ENCODE results near the gene RNF208.
"Not testable (repeated sequence)": the region's sequence is repeated elsewhere in the genome, so short reads cannot be mapped to it uniquely, and the experiment has no call there.

Gene RNF208

GRCh38 chr9:137222190-137223077 is at the start of gene RNF208:
TSS of gene RNF208 (minus strand) at chr9:137222240. CDS start at chr9:137221212, 1,028 bp downstream.
- DNase-seq = no peak

GRCh38 chr9:137271696-137272076 is 49.6 kb upstream of the RNF208 start:
- no peak for DNase-seq

DNA sequence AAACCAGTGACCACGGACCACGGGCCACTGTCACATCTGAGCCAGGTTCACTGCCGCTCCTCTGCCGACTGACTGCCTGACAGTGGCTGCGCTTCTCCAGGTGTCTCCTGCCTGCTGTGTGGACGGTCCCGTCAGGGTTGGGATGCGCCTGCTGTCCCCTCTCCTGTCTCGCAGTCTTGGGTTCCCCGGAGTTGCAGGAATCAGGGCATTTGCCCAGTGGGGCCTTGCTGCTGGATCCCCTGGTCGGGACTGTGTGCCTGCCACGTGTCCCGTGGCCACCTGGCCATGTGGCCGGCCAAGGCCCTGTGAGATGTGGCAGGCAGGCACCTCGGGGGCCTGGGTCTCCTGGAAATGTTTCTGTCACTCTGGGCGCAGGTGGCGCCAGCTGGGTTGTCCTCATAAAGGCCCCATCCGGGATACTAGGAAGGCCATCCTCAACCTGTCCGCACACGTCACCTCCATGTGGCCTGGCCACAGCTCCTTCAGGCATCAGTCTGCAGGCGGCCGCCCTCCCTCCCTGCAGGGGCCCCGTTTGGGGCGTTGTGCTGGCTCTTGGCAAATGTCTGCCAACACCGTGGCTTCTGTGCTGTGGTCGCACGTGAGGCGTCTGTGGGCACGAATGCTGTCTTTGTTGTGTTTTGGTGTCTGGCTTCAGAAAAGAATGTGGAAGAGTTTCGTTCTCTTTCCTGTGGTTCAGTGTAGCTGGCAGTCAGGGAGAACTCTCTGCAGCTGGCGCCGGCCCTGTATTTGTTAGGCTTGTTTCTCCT is 49.1 kb upstream of the RNF208 start:
- no peak for DNase-seq

GRCh38 chr9:137269231-137269772 is 47.3 kb upstream of the RNF208 start:
- DNase-seq = no peak

GRCh38 chr9:137268538-137269201 is 46.6 kb upstream of the RNF208 start:
- DNase-seq = no peak

GRCh38 chr9:137267933-137268355 is 45.9 kb upstream of the RNF208 start:
- no peak for DNase-seq

GRCh38 chr9:137266585-137267453 is 44.8 kb upstream of the RNF208 start:
- DNase-seq = no peak

- DNase-seq = no peak
Measured at GRCh38 chr9:137266162-137266527, 44.1 kb upstream of the RNF208 start.

DNA sequence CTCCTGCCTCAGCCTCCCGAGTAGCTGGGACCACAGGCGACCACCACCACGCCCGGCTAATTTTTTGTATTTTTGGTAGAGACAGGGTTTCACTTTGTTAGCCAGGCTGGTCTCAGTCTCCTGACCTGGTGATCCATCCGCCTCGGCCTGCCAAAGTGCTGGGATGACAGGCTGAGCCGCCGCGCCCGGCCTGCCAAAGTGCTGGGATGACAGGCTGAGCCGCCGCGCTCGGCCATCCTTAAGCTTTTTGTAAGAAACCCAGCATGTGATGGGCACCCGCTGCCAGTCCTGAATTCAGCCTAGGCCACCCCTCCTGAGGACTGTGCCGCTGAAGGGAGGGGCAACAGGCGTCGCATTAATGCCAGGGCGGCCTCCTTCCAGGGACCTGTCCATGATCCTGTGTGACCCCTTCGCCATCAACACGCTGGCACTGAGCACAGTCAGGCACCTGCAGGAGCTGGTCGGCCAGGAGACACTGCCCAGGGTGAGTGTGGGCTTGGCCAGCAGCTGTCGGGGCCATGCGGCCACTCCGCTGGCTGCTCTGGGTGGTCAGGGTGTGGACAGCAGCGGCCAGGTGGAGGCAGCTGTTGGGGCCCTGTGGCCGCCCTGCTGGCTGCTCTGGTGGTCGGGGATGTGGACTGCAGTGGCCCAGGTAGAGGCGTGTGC is 43.6 kb upstream of the RNF208 start:
- DNase-seq = no peak

- no peak for DNase-seq
Measured at GRCh38 chr9:137264067-137264466, 42.0 kb upstream of the RNF208 start.

DNA sequence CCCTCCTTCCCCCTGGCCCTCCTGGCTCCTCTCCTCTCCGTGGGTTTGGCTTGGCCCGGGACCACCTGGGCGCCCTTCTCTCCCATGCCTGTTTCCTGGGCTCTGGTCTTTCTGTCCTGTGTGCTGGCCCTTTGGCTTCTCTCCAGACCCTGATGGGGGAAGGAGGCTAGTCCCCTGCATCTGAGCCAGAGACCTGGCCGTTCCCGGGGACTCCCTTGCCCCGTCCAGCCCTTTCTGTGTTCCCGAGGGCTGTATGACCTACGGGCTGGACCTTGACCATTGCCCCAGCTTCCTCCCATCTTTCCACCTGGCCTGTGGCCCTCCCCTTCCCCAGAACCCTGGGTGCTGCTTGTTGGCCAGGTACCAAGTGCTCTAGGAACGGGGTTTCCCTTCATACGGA is 41.5 kb upstream of the RNF208 start:
- no peak for DNase-seq

GRCh38 chr9:137262909-137263285 is 40.9 kb upstream of the RNF208 start:
- no peak for DNase-seq

GRCh38 chr9:137262173-137262908 is 40.3 kb upstream of the RNF208 start:
- not testable (repeated sequence) for DNase-seq

DNA sequence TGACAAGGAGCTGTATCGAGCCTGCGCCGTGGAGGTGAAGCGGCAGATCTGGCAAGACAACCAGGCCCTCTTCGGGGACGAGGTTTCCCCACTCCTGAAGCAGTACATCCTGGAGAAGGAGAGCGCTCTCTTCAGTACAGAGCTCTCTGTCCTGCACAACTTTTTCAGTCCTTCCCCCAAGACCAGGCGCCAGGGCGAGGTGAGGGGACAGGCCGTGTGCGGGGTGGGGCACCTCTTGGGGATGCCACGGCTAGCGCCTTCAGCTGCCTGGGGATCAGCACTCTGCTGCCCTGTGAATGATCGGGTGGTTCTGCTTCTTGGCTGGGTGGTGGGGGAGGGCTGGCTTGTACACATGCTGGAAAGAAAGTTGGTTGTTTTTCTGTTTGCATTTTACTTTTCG is 34.8 kb upstream of the RNF208 start:
- no peak for DNase-seq

DNA sequence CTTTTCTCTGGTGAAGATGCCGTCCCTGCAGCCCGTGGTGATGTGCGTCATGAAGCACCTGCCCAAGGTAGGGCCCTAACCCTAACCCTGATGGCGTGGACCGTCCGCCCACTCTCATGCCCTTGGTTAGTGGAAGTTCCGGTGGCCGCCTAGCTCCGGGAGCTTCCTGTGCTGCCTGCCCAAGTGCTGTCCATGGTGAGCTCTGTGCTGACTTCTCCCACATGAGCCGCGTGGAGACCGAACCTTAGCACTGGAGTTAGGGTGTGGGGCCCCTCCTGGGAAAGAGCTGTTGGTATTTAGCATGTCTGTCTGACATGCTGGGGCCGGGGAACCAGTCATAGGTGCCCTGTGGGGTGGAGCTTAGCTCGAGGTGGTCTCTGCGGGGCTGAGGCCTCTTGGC is 34.3 kb upstream of the RNF208 start:
- DNase-seq = no peak

DNA sequence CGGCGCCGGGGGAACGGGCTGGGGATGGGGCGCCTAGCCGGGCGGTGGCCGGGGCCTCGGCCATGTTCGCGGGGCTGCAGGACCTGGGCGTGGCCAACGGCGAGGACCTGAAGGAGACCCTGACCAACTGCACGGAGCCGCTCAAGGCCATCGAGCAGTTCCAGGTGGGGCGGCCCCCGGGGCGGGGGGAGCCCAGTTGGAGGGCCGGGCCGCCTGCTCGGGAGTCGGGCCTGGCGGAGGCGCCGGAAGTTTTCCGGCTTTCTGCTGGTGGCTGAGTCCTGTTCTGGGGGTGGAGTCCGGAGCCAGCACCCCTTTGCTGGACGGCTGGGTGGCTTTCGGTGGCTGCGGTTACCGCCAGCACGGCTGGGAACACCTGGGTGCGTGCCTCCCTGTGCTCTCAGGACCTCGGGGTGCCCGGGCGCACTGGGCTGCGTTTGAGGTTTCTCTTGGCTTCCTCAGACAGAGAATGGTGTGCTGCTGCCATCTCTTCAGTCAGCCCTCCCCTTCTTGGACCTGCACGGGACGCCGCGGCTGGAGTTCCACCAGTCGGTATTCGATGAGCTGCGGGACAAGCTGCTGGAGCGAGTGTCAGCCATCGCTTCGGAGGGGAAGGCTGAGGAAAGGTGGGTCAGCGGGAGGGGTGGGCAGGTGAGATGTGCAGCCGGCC is 33.5 kb upstream of the RNF208 start:
- no peak for DNase-seq

- DNase-seq = no peak
Measured at GRCh38 chr9:137254624-137255447, 32.8 kb upstream of the RNF208 start, which contains the start of gene NELFB. TSS of gene NELFB (plus strand) at chr9:137255327.

DNA sequence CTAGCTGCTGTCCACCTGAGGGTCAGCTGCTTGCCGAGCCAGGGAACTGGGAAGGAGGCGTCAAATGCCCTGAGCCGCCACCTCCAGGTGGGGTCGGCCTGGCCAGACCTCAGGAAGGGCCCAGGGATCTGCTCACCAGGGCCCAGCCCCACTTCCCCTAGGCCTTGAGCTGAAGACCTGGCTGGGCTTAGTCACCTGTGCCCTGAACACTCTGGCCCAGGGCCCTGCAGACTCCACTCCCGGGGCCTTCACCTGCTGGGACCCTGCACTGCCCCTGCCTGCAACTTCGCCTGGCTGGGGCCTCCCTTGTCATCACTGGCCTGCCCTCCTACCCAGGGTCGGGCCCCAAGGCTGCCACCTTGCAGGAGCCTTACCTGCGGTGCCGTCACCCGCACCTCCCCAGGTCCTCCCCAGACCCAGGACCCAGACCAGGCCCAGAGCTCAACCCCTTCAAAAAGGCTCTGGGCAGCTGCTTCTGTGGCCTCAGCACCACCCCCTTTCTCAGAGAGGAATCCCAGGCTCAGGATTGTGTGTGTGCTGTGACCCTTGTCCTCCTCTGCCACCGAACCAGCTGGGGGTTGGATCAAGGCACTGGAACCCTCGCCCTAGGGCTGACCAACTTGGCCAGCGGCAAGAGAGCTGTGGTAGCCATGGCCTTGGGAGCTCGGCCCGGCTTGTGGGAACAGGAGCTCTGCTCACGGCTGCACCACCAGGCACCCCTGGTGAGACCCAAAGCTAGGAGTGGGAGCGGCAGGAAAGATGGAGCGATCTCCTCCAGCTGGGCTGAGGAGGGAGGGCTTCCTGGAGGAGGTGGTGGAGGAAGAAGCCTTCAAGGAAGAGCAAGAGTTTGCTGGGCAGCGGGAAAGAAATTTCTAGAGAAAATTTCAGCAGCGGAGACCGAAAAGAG is 31.9 kb upstream of the RNF208 start:
- DNase-seq = no peak

All from NCI-H1694 (cell line).